ENCODE results near the gene STXBP4.

STXBP4 gene

GRCh38 chr17:55190748-55191147, 222.2 kb downstream of the STXBP4 start:
- Histone ChIP-seq H3K36me3 (ENCODE audit: insufficient read depth) (no peaks in the 10 kb centered on the region), H2AFZ (ENCODE audit: low read depth) (no peak overlapping the region), H3K4me1 (ENCODE audit: low read depth, poor library complexity, severe bottlenecking) (no peaks in the 10 kb centered on the region), H3K4me3 (IDR thresholded peaks at IDR 0.05; ENCODE audit: insufficient read depth, low read depth, low read length) (no peak overlapping the region), H3K4me2 (no peak overlapping the region), H3K9ac (no peak overlapping the region), H3K79me2 (ENCODE audit: insufficient read depth, low read depth) (no peaks in the 10 kb centered on the region), H4K20me1 (ENCODE audit: insufficient read depth) (no peaks in the 10 kb centered on the region), H3K27me3 (ENCODE audit: insufficient read depth, low read depth) (no peaks in the 10 kb centered on the region), H3K27ac (no peak overlapping the region)
- no peak for TF ChIP-seq CTCF (conservative IDR thresholded peaks at IDR 0.05; ENCODE audit: low read depth, low read length)

GRCh38 chr17:55198690-55199370, 230.3 kb downstream of the STXBP4 start:
- H2AFZ ChIP-seq (ENCODE audit: low read depth): no peak overlapping the region
- TF ChIP-seq CTCF (conservative IDR thresholded peaks at IDR 0.05; ENCODE audit: low read depth, low read length): no peak
- no peak overlapping the region for H3K4me3 ChIP-seq (IDR thresholded peaks at IDR 0.05; ENCODE audit: insufficient read depth, low read depth, low read length)
- H3K27ac ChIP-seq: no peak overlapping the region
- no peaks in the 10 kb centered on the region for H3K27me3 ChIP-seq (ENCODE audit: insufficient read depth, low read depth)
- H3K4me2 ChIP-seq: no peak overlapping the region
- H3K4me1 ChIP-seq (ENCODE audit: low read depth, poor library complexity, severe bottlenecking): no peaks in the 10 kb centered on the region
- H3K36me3 ChIP-seq (ENCODE audit: insufficient read depth): no peaks in the 10 kb centered on the region
- H4K20me1 ChIP-seq (ENCODE audit: insufficient read depth): no peaks in the 10 kb centered on the region
- no peaks in the 10 kb centered on the region for H3K79me2 ChIP-seq (ENCODE audit: insufficient read depth, low read depth)
- H3K9ac ChIP-seq: no peak overlapping the region

- Histone ChIP-seq H3K36me3 (ENCODE audit: insufficient read depth) (no peaks in the 10 kb centered on the region), H3K4me2 (no peak overlapping the region), H3K79me2 (ENCODE audit: insufficient read depth, low read depth) (no peaks in the 10 kb centered on the region), H3K4me3 (IDR thresholded peaks at IDR 0.05; ENCODE audit: insufficient read depth, low read depth, low read length) (no peak overlapping the region), H3K27me3 (ENCODE audit: insufficient read depth, low read depth) (no peaks in the 10 kb centered on the region), H3K9ac (no peak overlapping the region), H3K27ac (no peak overlapping the region), H2AFZ (ENCODE audit: low read depth) (no peak overlapping the region), H3K4me1 (ENCODE audit: low read depth, poor library complexity, severe bottlenecking) (no peaks in the 10 kb centered on the region), H4K20me1 (ENCODE audit: insufficient read depth) (no peaks in the 10 kb centered on the region)
- no peak for TF ChIP-seq CTCF (conservative IDR thresholded peaks at IDR 0.05; ENCODE audit: low read depth, low read length)
Observed at GRCh38 chr17:55200904-55201303, 232.3 kb downstream of the STXBP4 start.

GRCh38 chr17:55201308-55201932, 232.9 kb downstream of the STXBP4 start:
- no peak overlapping the region for H2AFZ ChIP-seq (ENCODE audit: low read depth)
- no peaks in the 10 kb centered on the region for H3K36me3 ChIP-seq (ENCODE audit: insufficient read depth)
- no peaks in the 10 kb centered on the region for H3K79me2 ChIP-seq (ENCODE audit: insufficient read depth, low read depth)
- no peak overlapping the region for H3K27ac ChIP-seq
- TF ChIP-seq CTCF (conservative IDR thresholded peaks at IDR 0.05; ENCODE audit: low read depth, low read length): no peak
- no peak overlapping the region for H3K4me2 ChIP-seq
- H3K9ac ChIP-seq: no peak overlapping the region
- H4K20me1 ChIP-seq (ENCODE audit: insufficient read depth): no peaks in the 10 kb centered on the region
- no peak overlapping the region for H3K4me3 ChIP-seq (IDR thresholded peaks at IDR 0.05; ENCODE audit: insufficient read depth, low read depth, low read length)
- no peaks in the 10 kb centered on the region for H3K4me1 ChIP-seq (ENCODE audit: low read depth, poor library complexity, severe bottlenecking)
- no peaks in the 10 kb centered on the region for H3K27me3 ChIP-seq (ENCODE audit: insufficient read depth, low read depth)

Measured in KMS-11 (cell line).